IMR-90 (cell line): ENCODE results near the gene SERPINB3.

Experiments used
- RCOR1 ChIP-seq: IDR thresholded peaks from 2 replicates; pipeline ENCODE4 v1.6.1; 2012; ENCODE audit warnings: mild to moderate bottlenecking, low read length, improper control_type of control experiment; ENCODE audit not compliant: insufficient replicate concordance
- TF ChIP-seq, protein P1 (sequence below): conservative IDR thresholded peaks from 2 replicates; pipeline ENCODE4 v1.5.1; 2012; ENCODE audit warnings: mild to moderate bottlenecking, low read depth, low read length, improper control_type of control experiment

- TF ChIP-seq, protein P1, sequence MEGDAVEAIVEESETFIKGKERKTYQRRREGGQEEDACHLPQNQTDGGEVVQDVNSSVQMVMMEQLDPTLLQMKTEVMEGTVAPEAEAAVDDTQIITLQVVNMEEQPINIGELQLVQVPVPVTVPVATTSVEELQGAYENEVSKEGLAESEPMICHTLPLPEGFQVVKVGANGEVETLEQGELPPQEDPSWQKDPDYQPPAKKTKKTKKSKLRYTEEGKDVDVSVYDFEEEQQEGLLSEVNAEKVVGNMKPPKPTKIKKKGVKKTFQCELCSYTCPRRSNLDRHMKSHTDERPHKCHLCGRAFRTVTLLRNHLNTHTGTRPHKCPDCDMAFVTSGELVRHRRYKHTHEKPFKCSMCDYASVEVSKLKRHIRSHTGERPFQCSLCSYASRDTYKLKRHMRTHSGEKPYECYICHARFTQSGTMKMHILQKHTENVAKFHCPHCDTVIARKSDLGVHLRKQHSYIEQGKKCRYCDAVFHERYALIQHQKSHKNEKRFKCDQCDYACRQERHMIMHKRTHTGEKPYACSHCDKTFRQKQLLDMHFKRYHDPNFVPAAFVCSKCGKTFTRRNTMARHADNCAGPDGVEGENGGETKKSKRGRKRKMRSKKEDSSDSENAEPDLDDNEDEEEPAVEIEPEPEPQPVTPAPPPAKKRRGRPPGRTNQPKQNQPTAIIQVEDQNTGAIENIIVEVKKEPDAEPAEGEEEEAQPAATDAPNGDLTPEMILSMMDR, result no peak
- TF ChIP-seq RCOR1, result no peak
These were observed 48.3 kb downstream of the SERPINB3 start for GRCh38 chr18:63613420-63613819.
